ENCODE results near the gene ASTN2.

The ASTN2 gene

DNA sequence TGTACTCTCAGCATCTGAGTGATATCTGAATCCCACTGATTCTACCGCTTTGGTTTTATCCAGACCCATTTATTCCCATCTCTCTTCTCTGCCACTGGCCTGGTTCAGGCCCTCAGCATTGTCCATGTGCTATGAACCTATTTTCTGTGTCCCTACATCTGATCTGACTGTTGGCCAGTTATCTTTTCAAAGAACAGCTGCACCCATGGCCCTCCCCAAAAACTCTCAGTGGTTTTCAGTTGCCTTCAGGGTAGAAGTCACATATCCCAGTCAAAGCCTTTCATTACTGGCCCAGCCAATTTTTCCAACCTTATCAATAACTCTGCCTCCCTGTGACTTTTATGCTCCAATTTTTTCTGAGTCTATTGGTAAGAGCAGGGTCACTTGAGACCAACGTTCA, 430.7 kb downstream of the ASTN2 start:
- H3K4me1 ChIP-seq (ENCODE audit: low read length), result no peaks in the 10 kb centered on the region
- no peak for TF ChIP-seq EZH2 (optimal IDR thresholded peaks at IDR 0.05; ENCODE audit: low read depth, low read length)
- no peak for TF ChIP-seq EZH2phosphoT487 (IDR thresholded peaks at IDR 0.05; ENCODE audit: low read length)
- TF ChIP-seq, protein P1, sequence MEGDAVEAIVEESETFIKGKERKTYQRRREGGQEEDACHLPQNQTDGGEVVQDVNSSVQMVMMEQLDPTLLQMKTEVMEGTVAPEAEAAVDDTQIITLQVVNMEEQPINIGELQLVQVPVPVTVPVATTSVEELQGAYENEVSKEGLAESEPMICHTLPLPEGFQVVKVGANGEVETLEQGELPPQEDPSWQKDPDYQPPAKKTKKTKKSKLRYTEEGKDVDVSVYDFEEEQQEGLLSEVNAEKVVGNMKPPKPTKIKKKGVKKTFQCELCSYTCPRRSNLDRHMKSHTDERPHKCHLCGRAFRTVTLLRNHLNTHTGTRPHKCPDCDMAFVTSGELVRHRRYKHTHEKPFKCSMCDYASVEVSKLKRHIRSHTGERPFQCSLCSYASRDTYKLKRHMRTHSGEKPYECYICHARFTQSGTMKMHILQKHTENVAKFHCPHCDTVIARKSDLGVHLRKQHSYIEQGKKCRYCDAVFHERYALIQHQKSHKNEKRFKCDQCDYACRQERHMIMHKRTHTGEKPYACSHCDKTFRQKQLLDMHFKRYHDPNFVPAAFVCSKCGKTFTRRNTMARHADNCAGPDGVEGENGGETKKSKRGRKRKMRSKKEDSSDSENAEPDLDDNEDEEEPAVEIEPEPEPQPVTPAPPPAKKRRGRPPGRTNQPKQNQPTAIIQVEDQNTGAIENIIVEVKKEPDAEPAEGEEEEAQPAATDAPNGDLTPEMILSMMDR (IDR thresholded peaks at IDR 0.05; ENCODE audit: low read length), result no peak
- DNase-seq, result no peak
- H3K9ac ChIP-seq (ENCODE audit: low read length), result no peak overlapping the region
- H3K4me3 ChIP-seq (ENCODE audit: low read length), result no peak overlapping the region
- no peaks in the 10 kb centered on the region for H3K9me2 ChIP-seq (replicated peaks; ENCODE audit: insufficient read depth, low read length)
- no peaks in the 10 kb centered on the region for H3K27me3 ChIP-seq (replicated peaks; ENCODE audit: insufficient read depth, low read length)
- no peaks in the 10 kb centered on the region for H3K9me3 ChIP-seq (replicated peaks; ENCODE audit: insufficient read depth, low read length)
- H3K27ac ChIP-seq (ENCODE audit: low read length), result no peak overlapping the region
- H3K36me3 ChIP-seq (replicated peaks; ENCODE audit: insufficient read depth, low read length), result no peaks in the 10 kb centered on the region
- H3K79me2 ChIP-seq (ENCODE audit: low read length), result no peaks in the 10 kb centered on the region
- no peak overlapping the region for H2AFZ ChIP-seq (ENCODE audit: low read length)
- no peak overlapping the region for H3K4me2 ChIP-seq (ENCODE audit: low read depth, low read length)
- H4K20me1 ChIP-seq (ENCODE audit: insufficient read depth, low read length), result no peaks in the 10 kb centered on the region
- no peaks in the 10 kb centered on the region for H3F3A ChIP-seq (ENCODE audit: insufficient read depth, low read length)

DNA sequence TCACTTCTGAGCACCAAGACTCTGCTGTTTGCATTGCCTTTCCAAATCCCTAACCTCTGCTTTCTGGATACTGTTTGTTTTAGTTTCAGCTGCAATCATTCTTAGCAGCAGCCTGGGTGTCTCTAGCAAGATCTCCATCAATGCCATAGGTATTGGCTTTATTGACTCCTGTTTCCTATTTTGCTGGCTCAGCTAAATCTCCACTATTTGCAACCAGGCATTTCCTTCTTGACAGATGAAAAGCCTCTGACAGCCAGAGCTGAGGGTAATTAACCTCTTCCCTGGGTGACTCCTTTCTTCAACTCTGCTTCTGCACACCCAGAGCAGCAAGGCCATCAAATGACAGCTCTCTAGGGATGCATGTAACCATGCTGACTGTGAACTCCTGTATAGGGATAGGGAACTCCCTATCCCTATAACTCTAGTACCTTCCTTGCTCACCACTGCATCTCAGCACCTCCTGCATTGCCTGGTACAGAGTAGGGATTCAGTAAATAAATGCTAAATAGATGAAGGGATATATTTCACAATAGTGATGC, 434.2 kb downstream of the ASTN2 start:
- no peaks in the 10 kb centered on the region for H3K9me3 ChIP-seq (replicated peaks; ENCODE audit: insufficient read depth, low read length)
- no peaks in the 10 kb centered on the region for H3K79me2 ChIP-seq (ENCODE audit: low read length)
- H3K36me3 ChIP-seq (replicated peaks; ENCODE audit: insufficient read depth, low read length), result no peaks in the 10 kb centered on the region
- no peak overlapping the region for H3K4me2 ChIP-seq (ENCODE audit: low read depth, low read length)
- H3K9ac ChIP-seq (ENCODE audit: low read length), result no peak overlapping the region
- no peak for DNase-seq
- H3K4me3 ChIP-seq (ENCODE audit: low read length), result no peak overlapping the region
- no peak overlapping the region for H3K27ac ChIP-seq (ENCODE audit: low read length)
- TF ChIP-seq EZH2phosphoT487 (IDR thresholded peaks at IDR 0.05; ENCODE audit: low read length) (no peak), EZH2 (optimal IDR thresholded peaks at IDR 0.05; ENCODE audit: low read depth, low read length) (no peak)
- TF ChIP-seq, protein P1 (IDR thresholded peaks at IDR 0.05; ENCODE audit: low read length), result no peak
- H4K20me1 ChIP-seq (ENCODE audit: insufficient read depth, low read length), result no peaks in the 10 kb centered on the region
- H3K27me3 ChIP-seq (replicated peaks; ENCODE audit: insufficient read depth, low read length), result no peaks in the 10 kb centered on the region
- H2AFZ ChIP-seq (ENCODE audit: low read length), result no peak overlapping the region
- H3K9me2 ChIP-seq (replicated peaks; ENCODE audit: insufficient read depth, low read length), result no peaks in the 10 kb centered on the region
- no peaks in the 10 kb centered on the region for H3F3A ChIP-seq (ENCODE audit: insufficient read depth, low read length)
- no peaks in the 10 kb centered on the region for H3K4me1 ChIP-seq (ENCODE audit: low read length)

DNA sequence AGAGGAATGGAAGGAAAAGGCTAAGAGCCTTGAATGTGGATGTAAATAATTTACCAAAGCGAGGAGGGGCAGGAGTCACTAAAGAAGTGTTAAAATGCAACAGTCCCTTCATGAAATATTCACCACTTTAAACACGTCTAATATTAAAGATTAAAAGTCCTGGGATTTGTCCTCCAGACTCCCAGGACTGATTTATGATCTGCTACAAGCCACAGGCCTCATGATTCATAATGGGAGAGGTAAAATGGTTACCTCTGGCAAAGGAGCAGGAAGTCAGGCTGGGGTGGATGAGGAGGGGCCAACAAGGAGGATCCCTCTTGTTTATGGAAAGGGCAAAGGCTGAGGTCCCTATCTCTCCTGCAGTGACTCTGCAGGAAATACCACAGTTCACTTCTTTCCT, 435.4 kb downstream of the ASTN2 start:
- H3K79me2 ChIP-seq (ENCODE audit: low read length), result no peaks in the 10 kb centered on the region
- no peak overlapping the region for H3K27ac ChIP-seq (ENCODE audit: low read length)
- no peaks in the 10 kb centered on the region for H3K27me3 ChIP-seq (replicated peaks; ENCODE audit: insufficient read depth, low read length)
- TF ChIP-seq EZH2phosphoT487 (IDR thresholded peaks at IDR 0.05; ENCODE audit: low read length) (no peak), EZH2 (optimal IDR thresholded peaks at IDR 0.05; ENCODE audit: low read depth, low read length) (no peak)
- TF ChIP-seq, protein P1 (IDR thresholded peaks at IDR 0.05; ENCODE audit: low read length), result no peak
- H3F3A ChIP-seq (ENCODE audit: insufficient read depth, low read length), result no peaks in the 10 kb centered on the region
- H3K36me3 ChIP-seq (replicated peaks; ENCODE audit: insufficient read depth, low read length), result no peaks in the 10 kb centered on the region
- no peak overlapping the region for H3K9ac ChIP-seq (ENCODE audit: low read length)
- H2AFZ ChIP-seq (ENCODE audit: low read length), result no peak overlapping the region
- no peaks in the 10 kb centered on the region for H3K9me2 ChIP-seq (replicated peaks; ENCODE audit: insufficient read depth, low read length)
- no peaks in the 10 kb centered on the region for H3K4me1 ChIP-seq (ENCODE audit: low read length)
- H3K9me3 ChIP-seq (replicated peaks; ENCODE audit: insufficient read depth, low read length), result no peaks in the 10 kb centered on the region
- H3K4me2 ChIP-seq (ENCODE audit: low read depth, low read length), result no peak overlapping the region
- no peaks in the 10 kb centered on the region for H4K20me1 ChIP-seq (ENCODE audit: insufficient read depth, low read length)
- no peak for DNase-seq
- no peak overlapping the region for H3K4me3 ChIP-seq (ENCODE audit: low read length)

Measured in MM.1S (cell line).